ENCODE data around the gene DDX51.
"Not testable (repeated sequence)": the region's sequence is repeated elsewhere in the genome, so short reads cannot be mapped to it uniquely, and the experiment has no call there.

- TF ChIP-seq CTCF (IDR thresholded peaks at IDR 0.05); EZH2 (IDR thresholded peaks at IDR 0.05; ENCODE audit: borderline replicate concordance, insufficient read depth, low read depth, low read length, poor library complexity, severe bottlenecking): not testable (repeated sequence)
These were observed 7.9 kb downstream of the DDX51 start for GRCh38 chr12:132136226-132136625.

Measured in B cell (primary cell).